GM23248 (cell line): ENCODE results near the gene ARHGAP8.

Experiments
- EZH2 ChIP-seq: fragments of 200-600 bp; sonication (generic); IDR thresholded peaks from 2 replicates; pipeline ENCODE4 v1.6.1; 2018; ENCODE audit warnings: antibody characterized with exemption, mild to moderate bottlenecking; ENCODE audit not compliant: insufficient read depth, poor library complexity, severe bottlenecking
- EZH2phosphoT487 ChIP-seq: fragments of 200-600 bp; sonication (generic); IDR thresholded peaks from 2 replicates; pipeline ENCODE4 v1.6.1; 2018; ENCODE audit warnings: antibody characterized with exemption, moderate library complexity, mild to moderate bottlenecking, low read depth; ENCODE audit not compliant: insufficient read depth

- no peak for TF ChIP-seq EZH2phosphoT487
- no peak for TF ChIP-seq EZH2
Observed at GRCh38 chr22:44838316-44839016, 86.1 kb downstream of the ARHGAP8 start.
